ENCODE data around the gene PSMA3.

- no peak for TF ChIP-seq EZH2phosphoT487 (IDR thresholded peaks at IDR 0.05; ENCODE audit: borderline replicate concordance)
- no peak for TF ChIP-seq CTCF (conservative IDR thresholded peaks at IDR 0.05; ENCODE audit: low read length)
Observed at GRCh38 chr14:58305730-58306129, 61.1 kb downstream of the PSMA3 start.

All from Loucy (cell line).